ENCODE data around the gene DHRS4L2.

DNA sequence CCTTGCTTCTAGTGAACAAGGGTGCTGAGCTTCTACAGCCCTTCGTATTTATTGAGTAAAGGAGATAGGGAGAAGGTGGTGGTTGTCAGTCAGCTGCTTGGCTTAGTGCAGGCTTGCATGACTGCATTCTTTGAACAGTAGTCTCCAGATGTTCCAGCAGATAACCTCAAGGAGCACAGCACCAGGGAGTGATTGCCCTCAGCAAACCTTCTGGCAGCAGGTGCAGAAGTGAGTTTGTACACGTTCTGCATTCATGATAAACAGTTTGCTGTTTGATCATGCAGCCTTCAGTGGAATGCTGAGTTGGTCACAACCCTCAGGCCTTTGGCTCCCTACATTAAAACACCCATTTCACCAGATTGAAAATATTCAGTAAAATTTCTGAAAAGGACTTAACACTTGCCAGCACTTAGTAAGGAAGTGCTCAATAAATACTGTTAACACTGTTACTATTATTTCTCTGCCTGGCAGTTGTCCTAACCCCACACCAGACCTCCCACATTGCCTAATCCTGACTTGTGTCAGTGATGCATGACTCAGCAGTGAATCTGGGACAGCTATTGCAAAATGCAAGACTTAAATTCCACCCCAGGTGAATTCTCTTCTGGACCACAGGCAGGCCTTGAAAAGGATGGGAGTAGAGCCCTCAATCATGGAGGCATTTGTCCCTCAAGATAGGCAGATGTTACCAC, 44.1 kb downstream of the DHRS4L2 start:
- TF ChIP-seq L3MBTL2 (conservative IDR thresholded peaks at IDR 0.05) (no peak), SP1 (IDR thresholded peaks at IDR 0.05) (no peak), BHLHE40 (IDR thresholded peaks at IDR 0.05; ENCODE audit: borderline replicate concordance) (no peak), SUZ12 (IDR thresholded peaks at IDR 0.05) (no peak), TARDBP (IDR thresholded peaks at IDR 0.05) (no peak), FOXM1 (IDR thresholded peaks at IDR 0.05; ENCODE audit: borderline replicate concordance) (no peak), CTBP1 (IDR thresholded peaks at IDR 0.05; ENCODE audit: borderline replicate concordance) (no peak), NFRKB (IDR thresholded peaks at IDR 0.05) (no peak), ARNT (IDR thresholded peaks at IDR 0.05) (no peak), FOXK2 (IDR thresholded peaks at IDR 0.05) (no peak), FOXA1 (IDR thresholded peaks at IDR 0.05) (no peak), ELF4 (IDR thresholded peaks at IDR 0.05) (no peak), HDGF (IDR thresholded peaks at IDR 0.05; ENCODE audit: borderline replicate concordance) (no peak)
- TF ChIP-seq, protein P1, sequence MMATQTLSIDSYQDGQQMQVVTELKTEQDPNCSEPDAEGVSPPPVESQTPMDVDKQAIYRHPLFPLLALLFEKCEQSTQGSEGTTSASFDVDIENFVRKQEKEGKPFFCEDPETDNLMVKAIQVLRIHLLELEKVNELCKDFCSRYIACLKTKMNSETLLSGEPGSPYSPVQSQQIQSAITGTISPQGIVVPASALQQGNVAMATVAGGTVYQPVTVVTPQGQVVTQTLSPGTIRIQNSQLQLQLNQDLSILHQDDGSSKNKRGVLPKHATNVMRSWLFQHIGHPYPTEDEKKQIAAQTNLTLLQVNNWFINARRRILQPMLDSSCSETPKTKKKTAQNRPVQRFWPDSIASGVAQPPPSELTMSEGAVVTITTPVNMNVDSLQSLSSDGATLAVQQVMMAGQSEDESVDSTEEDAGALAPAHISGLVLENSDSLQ (IDR thresholded peaks at IDR 0.05), result no peak
